ACC112 (cell line): Measurements from ENCODE around the gene HUWE1.

ENCODE experiments used
- H2AFZ ChIP-seq: fragments of 200-600 bp; sonication (generic); one replicate; pipeline ENCODE4 v1.6.0; 2017; ENCODE audit warnings: antibody characterized with exemption, low read length; ENCODE audit not compliant: unreplicated experiment
- H3K27ac ChIP-seq: fragments of 200-600 bp; sonication (generic); 2 replicates; pipeline ENCODE4 v1.5.1; 2014; ENCODE audit warnings: low read depth, mild to moderate bottlenecking, antibody characterized with exemption, low read length, moderate library complexity
- H3K27me3 ChIP-seq: fragments of 200-600 bp; sonication (generic); 2 replicates; pipeline ENCODE4 v1.6.1; 2014; ENCODE audit warnings: mild to moderate bottlenecking, antibody characterized with exemption, low read length, moderate library complexity, mixed read lengths; ENCODE audit not compliant: insufficient read depth
- H3K36me3 ChIP-seq: fragments of 200-600 bp; sonication (generic); 2 replicates; pipeline ENCODE4 v1.6.1; 2016; ENCODE audit warnings: mild to moderate bottlenecking, antibody characterized with exemption, low read length, moderate library complexity, mixed read lengths; ENCODE audit not compliant: insufficient read depth
- H3K4me1 ChIP-seq: fragments of 200-600 bp; sonication (generic); one replicate; pipeline ENCODE4 v1.6.1; 2016; ENCODE audit warnings: low read length, mixed read lengths; ENCODE audit not compliant: insufficient read depth, unreplicated experiment, control insufficient read depth
- H3K4me3 ChIP-seq: fragments of 200-600 bp; sonication (generic); 2 replicates; pipeline ENCODE4 v1.5.1; 2014; ENCODE audit warnings: mild to moderate bottlenecking, low read depth, low read length
- H3K79me2 ChIP-seq: fragments of 200-600 bp; sonication (generic); one replicate; pipeline ENCODE4 v1.6.0; 2016; ENCODE audit warnings: low read length; ENCODE audit not compliant: control insufficient read depth, unreplicated experiment, insufficient read depth

The HUWE1 gene

GRCh38 chrX:53580742-53581504 lies 105.6 kb downstream of the HUWE1 start:
- H2AFZ ChIP-seq = no peak overlapping the region
- H3K36me3 ChIP-seq = peaks cover 39% of the 10 kb centered on the region

DNA sequence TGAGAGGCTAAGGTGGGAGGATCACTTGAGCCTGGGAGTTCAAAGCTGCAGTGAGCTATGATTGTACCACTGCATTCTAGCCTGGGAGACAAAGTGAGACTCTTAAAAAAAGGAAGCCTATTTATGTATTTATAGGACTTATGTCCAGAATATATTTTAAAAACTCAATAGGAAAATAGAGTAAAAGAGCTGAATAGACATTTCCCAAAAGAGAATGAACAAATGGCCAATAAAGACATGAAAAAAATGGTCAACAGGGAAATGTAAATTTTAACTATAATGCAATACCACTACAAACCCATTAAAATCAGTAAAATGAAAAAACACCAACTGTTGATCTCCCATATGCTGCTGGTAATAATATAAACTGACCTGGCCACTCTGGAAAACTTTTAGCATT lies 115.0 kb downstream of the HUWE1 start:
- Histone ChIP-seq H2AFZ (no peak overlapping the region), H3K4me3 (no peak overlapping the region), H3K27ac (no peak overlapping the region), H3K79me2 (peaks cover 2% of the 10 kb centered on the region), H3K4me1 (no peaks in the 10 kb centered on the region), H3K27me3 (no peaks in the 10 kb centered on the region), H3K36me3 (peaks cover 24% of the 10 kb centered on the region)

More at GRCh38 chrX:53580742-53581504, 105.6 kb downstream of the HUWE1 start:
- Histone ChIP-seq H3K27ac (no peak overlapping the region), H3K27me3 (no peaks in the 10 kb centered on the region), H3K79me2 (peaks cover 5% of the 10 kb centered on the region), H3K4me1 (no peaks in the 10 kb centered on the region), H3K4me3 (no peak overlapping the region)

DNA sequence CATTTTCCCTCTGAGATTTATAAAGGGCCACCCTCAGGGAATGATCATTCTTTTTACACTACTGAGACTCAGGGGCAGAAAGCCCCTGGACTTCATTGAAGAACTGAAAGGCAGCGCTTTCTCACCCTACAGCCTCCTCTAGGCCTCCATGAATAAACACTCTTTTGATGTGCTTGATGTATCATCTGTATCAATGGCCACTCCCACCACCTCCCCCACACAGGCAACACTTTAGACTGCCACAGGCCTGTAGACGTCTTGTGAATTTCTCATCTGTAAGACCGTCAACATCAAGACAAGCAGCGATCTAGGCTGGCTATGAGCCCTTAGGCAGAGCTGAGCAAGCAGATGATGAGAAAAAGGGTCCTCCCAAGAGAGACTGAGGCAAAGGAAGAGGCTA lies 123.2 kb downstream of the HUWE1 start:
- no peaks in the 10 kb centered on the region for H3K4me1 ChIP-seq
- no peak overlapping the region for H3K4me3 ChIP-seq
- no peak overlapping the region for H3K27ac ChIP-seq
- no peaks in the 10 kb centered on the region for H3K27me3 ChIP-seq
- H3K36me3 ChIP-seq = peaks cover 13% of the 10 kb centered on the region
- H2AFZ ChIP-seq = no peak overlapping the region
- no peaks in the 10 kb centered on the region for H3K79me2 ChIP-seq

GRCh38 chrX:53561912-53562311 lies 124.6 kb downstream of the HUWE1 start:
- Histone ChIP-seq H2AFZ (no peak overlapping the region), H3K27me3 (no peaks in the 10 kb centered on the region), H3K27ac (no peak overlapping the region), H3K4me3 (no peak overlapping the region), H3K79me2 (no peaks in the 10 kb centered on the region), H3K36me3 (peaks cover 18% of the 10 kb centered on the region), H3K4me1 (no peaks in the 10 kb centered on the region)

- Histone ChIP-seq H2AFZ (no peak overlapping the region), H3K27me3 (no peaks in the 10 kb centered on the region), H3K4me1 (no peaks in the 10 kb centered on the region), H3K4me3 (no peak overlapping the region), H3K79me2 (no peaks in the 10 kb centered on the region), H3K27ac (no peak overlapping the region), H3K36me3 (peaks cover 24% of the 10 kb centered on the region)
Measured at GRCh38 chrX:53558646-53559045, 127.9 kb downstream of the HUWE1 start.

- Histone ChIP-seq H2AFZ (no peak overlapping the region), H3K36me3 (peaks cover 24% of the 10 kb centered on the region), H3K27ac (no peak overlapping the region), H3K4me3 (no peak overlapping the region), H3K27me3 (no peaks in the 10 kb centered on the region), H3K4me1 (no peaks in the 10 kb centered on the region), H3K79me2 (no peaks in the 10 kb centered on the region)
Measured at GRCh38 chrX:53556868-53557267, 129.7 kb downstream of the HUWE1 start.

GRCh38 chrX:53550756-53551463 lies 135.6 kb downstream of the HUWE1 start:
- Histone ChIP-seq H3K27me3 (no peaks in the 10 kb centered on the region), H3K36me3 (peaks cover 7% of the 10 kb centered on the region; the same call in 1 of the 2 replicates), H3K4me1 (no peaks in the 10 kb centered on the region)

DNA sequence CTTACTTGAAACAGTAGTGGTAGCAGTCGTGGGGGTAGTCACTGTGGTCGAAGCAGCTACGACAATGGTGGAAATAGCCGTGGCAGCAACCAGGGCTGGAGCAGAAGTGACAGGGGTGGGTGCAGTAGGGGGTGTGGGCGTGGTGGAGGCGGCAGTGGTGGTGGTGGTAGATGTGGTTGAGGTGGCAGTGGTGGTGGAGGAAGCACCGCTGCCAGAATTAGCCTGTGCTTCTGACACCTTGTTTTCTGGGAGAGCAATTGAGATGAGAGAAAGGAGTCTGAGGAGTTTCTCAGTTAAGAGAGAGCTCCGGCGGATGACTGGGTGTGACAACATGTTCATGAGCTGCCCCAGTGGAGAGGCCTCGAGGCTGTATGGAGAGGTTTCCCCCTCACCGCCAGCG lies 138.9 kb downstream of the HUWE1 start:
- H3K27me3 ChIP-seq = no peaks in the 10 kb centered on the region
- H3K4me3 ChIP-seq = no peak overlapping the region
- no peak overlapping the region for H2AFZ ChIP-seq
- H3K27ac ChIP-seq = no peak overlapping the region
- H3K79me2 ChIP-seq = no peaks in the 10 kb centered on the region
- H3K4me1 ChIP-seq = no peaks in the 10 kb centered on the region
- H3K36me3 ChIP-seq = peaks cover 4% of the 10 kb centered on the region; the same call in 1 of the 2 replicates

More at GRCh38 chrX:53550756-53551463, 135.6 kb downstream of the HUWE1 start:
- H3K79me2 ChIP-seq = no peaks in the 10 kb centered on the region
- H3K4me3 ChIP-seq = no peak overlapping the region
- H2AFZ ChIP-seq = no peak overlapping the region
- H3K27ac ChIP-seq = no peak overlapping the region

GRCh38 chrX:53544936-53545335 lies 141.6 kb downstream of the HUWE1 start:
- Histone ChIP-seq H3K36me3 (peaks cover 4% of the 10 kb centered on the region; the same call in 1 of the 2 replicates), H3K79me2 (no peaks in the 10 kb centered on the region), H3K27me3 (no peaks in the 10 kb centered on the region), H3K4me3 (no peak overlapping the region), H3K27ac (no peak overlapping the region), H3K4me1 (peaks cover 6% of the 10 kb centered on the region), H2AFZ (no peak overlapping the region)

GRCh38 chrX:53538781-53539180 lies 147.7 kb downstream of the HUWE1 start:
- no peak overlapping the region for H3K4me3 ChIP-seq
- H3K4me1 ChIP-seq = peaks cover 6% of the 10 kb centered on the region
- no peaks in the 10 kb centered on the region for H3K79me2 ChIP-seq
- peaks cover 8% of the 10 kb centered on the region; the same call in 1 of the 2 replicates for H3K36me3 ChIP-seq
- no peak overlapping the region for H3K27ac ChIP-seq
- no peaks in the 10 kb centered on the region for H3K27me3 ChIP-seq
- no peak overlapping the region for H2AFZ ChIP-seq
